PC-3 (cell line): Measurements from ENCODE around the gene FAM228B. TPM values are rescaled to one million over a fixed set of nuclear protein-coding genes. Genes with fewer than 3 reads are reported as not detected.
"Not testable (repeated sequence)": the region's sequence is repeated elsewhere in the genome, so short reads cannot be mapped to it uniquely, and the experiment has no call there.

Source experiments
- ATAC-seq: fragments of 200-7000 bp; cut with Tn5 transposase; 2 replicates; pipeline ENCODE4 v1.9.1; 2020; ENCODE audit warnings: mild to moderate bottlenecking, moderate library complexity
- BruUV-seq: library from RNA; stranded (reverse); fragments of 400-500 nt; replicated peaks from 2 replicates; lab custom pipeline; 2021; lab: Mats Ljungman, UMichigan
- CTCF ChIA-PET: fragments of 300-600 bp; sonication (Branson Sonifier 250); formaldehyde crosslinking; loops from one replicate; lab custom pipeline; 2022; ENCODE audit warnings: antibody characterized with exemption; lab: Charles Lee
- POLR2A ChIA-PET: fragments of 300-600 bp; sonication (Branson Sonifier 250); formaldehyde crosslinking; loops from one replicate; lab custom pipeline; 2022; ENCODE audit warnings: antibody characterized with exemption; ENCODE audit not compliant: unreplicated experiment; lab: Charles Lee
- DNase-seq: peaks from one replicate; pipeline ENCODE4 v3.0.0-alpha.2; 2015
- H2AFZ ChIP-seq: fragments of 300-600 bp; sonication (generic); 2 replicates; pipeline ENCODE4 v1.6.0; 2016; ENCODE audit warnings: antibody characterized with exemption, low read length
- H3F3A ChIP-seq: fragments of 300-600 bp; sonication (generic); one replicate; pipeline ENCODE4 v1.6.0; 2017; ENCODE audit warnings: antibody characterized with exemption, low read length, control low read depth, mild to moderate bottlenecking; ENCODE audit not compliant: unreplicated experiment
- H3K27ac ChIP-seq: fragments of 300-600 bp; sonication (generic); 2 replicates; pipeline ENCODE4 v1.5.1; 2016; ENCODE audit warnings: mild to moderate bottlenecking, low read length
- H3K27me3 ChIP-seq: fragments of 300-600 bp; sonication (generic); 2 replicates; pipeline ENCODE4 v1.6.1; 2016; ENCODE audit warnings: low read length, mixed read lengths
- H3K36me3 ChIP-seq: fragments of 300-600 bp; sonication (generic); 2 replicates; pipeline ENCODE4 v1.6.1; 2016; ENCODE audit warnings: low read depth, mixed run types, low read length, mixed read lengths
- H3K4me1 ChIP-seq: fragments of 300-600 bp; sonication (generic); 2 replicates; pipeline ENCODE4 v1.5.1; 2016; ENCODE audit warnings: low read length; ENCODE audit not compliant: insufficient read depth
- H3K4me2 ChIP-seq: fragments of 300-600 bp; sonication (generic); 2 replicates; pipeline ENCODE4 v1.6.0; 2016; ENCODE audit warnings: low read length
- H3K4me3 ChIP-seq: fragments of 300-600 bp; sonication (generic); 2 replicates; pipeline ENCODE4 v1.5.1; 2016; ENCODE audit warnings: mild to moderate bottlenecking, low read length, mixed read lengths
- H3K79me2 ChIP-seq: fragments of 300-600 bp; sonication (generic); 2 replicates; pipeline ENCODE4 v1.6.1; 2017; ENCODE audit warnings: low read length, mixed read lengths
- H3K9ac ChIP-seq: fragments of 300-600 bp; sonication (generic); 2 replicates; pipeline ENCODE4 v1.6.0; 2016; ENCODE audit warnings: mild to moderate bottlenecking, low read length
- H3K9me2 ChIP-seq: fragments of 300-600 bp; sonication (generic); replicated peaks from 2 replicates; pipeline ENCODE4 v1.6.1; 2016; ENCODE audit warnings: mixed run types, low read length, mixed read lengths
- H3K9me3 ChIP-seq: fragments of 300-600 bp; sonication (generic); 2 replicates; pipeline ENCODE4 v1.6.1; 2016; ENCODE audit warnings: low read length, mixed read lengths
- H4K20me1 ChIP-seq: fragments of 300-600 bp; sonication (generic); 2 replicates; pipeline ENCODE4 v1.6.1; 2016; ENCODE audit warnings: low read length, mixed read lengths
- CTCF ChIP-seq: fragments of 300-600 bp; sonication (generic); conservative IDR thresholded peaks from 2 replicates; pipeline ENCODE4 v1.5.1; 2017; ENCODE audit warnings: antibody characterized with exemption, low read depth, mild to moderate bottlenecking, low read length
- EZH2 ChIP-seq: fragments of 300-600 bp; sonication (generic); IDR thresholded peaks from one replicate; pipeline ENCODE4 v1.6.1; 2017; ENCODE audit warnings: antibody characterized with exemption, mild to moderate bottlenecking, low read length; ENCODE audit not compliant: unreplicated experiment
- EZH2phosphoT487 ChIP-seq: fragments of 300-600 bp; sonication (generic); IDR thresholded peaks from 2 replicates; pipeline ENCODE4 v1.6.1; 2018; ENCODE audit warnings: mild to moderate bottlenecking, antibody characterized with exemption, low read length, borderline replicate concordance
- intact Hi-C: fragments of 100-400 bp; cut with micrococcal nuclease; formaldehyde crosslinking; loops from 2 replicates; pipeline ENCODE4 v1.9.0; 2023
- total RNA-seq: library from RNA; depleted of rRNA; stranded (reverse); fragments of >200 nt; gene quantifications from 2 replicates; pipeline ENCODE4 v1.2.3, GENCODE V29; 2014

FAM228B gene
- total RNA-seq, 1 experiment from 2014 or later, result 4.5 TPM

DNA sequence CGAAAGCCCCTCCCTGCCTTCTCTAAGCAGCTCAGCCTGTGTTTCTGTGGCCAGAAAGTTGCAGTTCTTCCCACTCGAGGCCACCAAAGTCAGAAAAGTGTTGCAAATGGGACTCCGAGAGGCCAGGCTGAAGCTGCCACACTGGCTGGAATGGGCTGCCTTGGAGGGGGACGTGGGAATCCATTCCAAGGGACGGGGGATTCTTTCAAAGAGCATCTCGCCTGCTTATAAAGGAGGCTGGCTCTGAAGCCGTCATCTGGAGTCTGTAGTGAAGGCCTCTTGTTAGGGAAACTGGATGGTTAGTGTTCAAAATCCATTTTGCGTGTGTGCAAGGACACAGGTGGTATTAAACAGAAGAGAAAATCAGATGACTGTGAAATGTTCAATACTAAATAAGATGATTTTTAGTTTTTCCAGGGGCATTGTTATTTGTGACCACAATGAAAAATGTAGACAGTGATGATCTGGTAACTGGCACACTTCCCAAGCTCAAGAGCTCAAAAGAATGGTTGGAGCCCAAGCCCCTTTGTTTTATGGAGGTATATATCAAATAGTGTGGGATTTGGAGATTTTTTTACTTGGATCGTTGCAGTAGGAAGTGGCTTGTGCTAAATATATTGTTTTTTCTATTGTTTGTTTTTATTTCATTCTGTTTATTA, 782 bp downstream of the FAM228B start:
- H3K79me2 ChIP-seq, result peaks cover 18% of the 10 kb centered on the region
- ChIA-PET CTCF (no interaction called here), POLR2A (no interaction called here)
- TF ChIP-seq CTCF (no peak), EZH2phosphoT487 (no peak), EZH2 (no peak)
- peak overlapping the region; percentile 96 for H2AFZ ChIP-seq
- no peaks in the 10 kb centered on the region for H3K36me3 ChIP-seq
- peak; percentile 5; the same call in 1 of the 2 replicates for ATAC-seq
- H3K9me2 ChIP-seq, result no peaks in the 10 kb centered on the region
- H3K9me3 ChIP-seq, result no peaks in the 10 kb centered on the region
- H3K9ac ChIP-seq, result peak overlapping the region; percentile 79
- BruUV-seq, result TSS peak; percentile 66
- H4K20me1 ChIP-seq, result no peaks in the 10 kb centered on the region
- peak overlapping the region; percentile 85 for H3K4me2 ChIP-seq
- H3K27ac ChIP-seq, result 0 out of 2 replicates have a peak overlapping the region, but pooled peaks have one; percentile 23
- DNase-seq, result peak; percentile 32
- intact Hi-C loops, result no loop called here
- no peaks in the 10 kb centered on the region for H3F3A ChIP-seq
- H3K4me1 ChIP-seq, result peaks cover 18% of the 10 kb centered on the region
- no peaks in the 10 kb centered on the region for H3K27me3 ChIP-seq
- peak overlapping the region; percentile 82 for H3K4me3 ChIP-seq

GRCh38 chr2:24125956-24126355, 2.7 kb downstream of the FAM228B start:
- Histone ChIP-seq H3F3A (no peaks in the 10 kb centered on the region), H3K4me2 (no peak overlapping the region), H3K9me2 (no peaks in the 10 kb centered on the region), H3K79me2 (peaks cover 18% of the 10 kb centered on the region), H3K4me3 (no peak overlapping the region), H2AFZ (no peak overlapping the region), H3K4me1 (peaks cover 12% of the 10 kb centered on the region), H3K9ac (no peak overlapping the region), H3K36me3 (no peaks in the 10 kb centered on the region), H3K9me3 (no peaks in the 10 kb centered on the region), H3K27ac (no peak overlapping the region), H3K27me3 (no peaks in the 10 kb centered on the region), H4K20me1 (no peaks in the 10 kb centered on the region)
- ChIA-PET CTCF (no interaction called here), POLR2A (no interaction called here)
- intact Hi-C loops, result no loop called here
- TF ChIP-seq EZH2 (no peak), CTCF (no peak), EZH2phosphoT487 (no peak)
- BruUV-seq, result no TSS peak
- ATAC-seq, result no peak
- no peak for DNase-seq

DNA sequence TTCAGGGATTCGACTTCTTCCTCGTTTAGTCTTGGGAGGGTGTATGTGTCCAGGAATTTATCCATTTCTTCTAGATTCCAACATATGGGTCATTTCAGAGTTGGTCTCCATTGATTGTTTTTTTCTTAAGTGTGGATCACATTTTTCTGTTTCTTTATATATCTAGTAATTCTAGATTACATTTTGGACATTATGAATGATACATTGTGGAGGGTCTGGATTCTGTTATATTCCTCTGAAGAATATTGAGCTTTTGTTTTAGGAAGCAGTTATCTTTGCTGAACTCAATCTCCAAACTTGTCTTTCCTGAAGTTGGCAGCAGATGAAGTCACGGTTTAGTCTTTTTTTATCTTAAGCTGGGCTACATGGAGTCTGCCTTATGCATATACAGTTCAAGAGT, 9.3 kb downstream of the FAM228B start:
- DNase-seq, result no peak

GRCh38 chr2:24140305-24140704, 17.0 kb downstream of the FAM228B start:
- intact Hi-C loops, BruUV-seq: not testable (repeated sequence)

More for the DNA sequence above, 9.3 kb downstream of the FAM228B start:
- Histone ChIP-seq H3K27ac (no peak overlapping the region), H3K4me1 (no peaks in the 10 kb centered on the region), H4K20me1 (no peaks in the 10 kb centered on the region), H2AFZ (no peak overlapping the region), H3K9ac (no peak overlapping the region), H3K9me3 (no peaks in the 10 kb centered on the region), H3K36me3 (no peaks in the 10 kb centered on the region), H3F3A (no peaks in the 10 kb centered on the region), H3K4me2 (no peak overlapping the region), H3K4me3 (no peak overlapping the region), H3K9me2 (no peaks in the 10 kb centered on the region), H3K27me3 (no peaks in the 10 kb centered on the region), H3K79me2 (no peaks in the 10 kb centered on the region)
- no TSS peak for BruUV-seq
- ChIA-PET POLR2A (no interaction called here), CTCF (no interaction called here)
- no peak for TF ChIP-seq CTCF
- TF ChIP-seq EZH2phosphoT487, result no peak
- no peak for TF ChIP-seq EZH2
- no peak for ATAC-seq
- intact Hi-C loops, result no loop called here

More at GRCh38 chr2:24140305-24140704, 17.0 kb downstream of the FAM228B start:
- H3F3A ChIP-seq, H3K4me3 ChIP-seq, H3K4me1 ChIP-seq, H2AFZ ChIP-seq, H3K79me2 ChIP-seq, H3K4me2 ChIP-seq, CTCF ChIA-PET, H3K9me3 ChIP-seq, H3K36me3 ChIP-seq, H3K27ac ChIP-seq, POLR2A ChIA-PET, ATAC-seq, H3K9ac ChIP-seq, H3K27me3 ChIP-seq, H4K20me1 ChIP-seq, H3K9me2 ChIP-seq, DNase-seq: not testable (repeated sequence)
